Measurements from ENCODE around the gene SP4. TPM values are rescaled to one million over a fixed set of nuclear protein-coding genes. Genes with fewer than 3 reads are reported as not detected.

Gene SP4
- total and polyA plus RNA-seq, 2 donors (not counting 3 experiments of a cell fraction or from before 2014, with no cell fraction given), result 3.3 to 8.8 TPM

GRCh38 chr7:21450076-21450475, 22.2 kb downstream of the SP4 start:
- H3K9me3 ChIP-seq (replicated peaks; ENCODE audit: control insufficient read depth, insufficient read depth, low read length), result no peaks in the 10 kb centered on the region
- dilution Hi-C loops (cut with MboI; ENCODE audit: extremely low pct_ligation_motif_present, low sequenced_read_pairs) (no loop called here), intact Hi-C loops (cut with micrococcal nuclease) (no loop called here)
- no peaks in the 10 kb centered on the region for H3K36me3 ChIP-seq (ENCODE audit: control insufficient read depth in 2 of 2, extremely low read depth in 1 of 2, insufficient read depth in 2 of 2, low read length in 2 of 2)
- no peaks in the 10 kb centered on the region for H3K27me3 ChIP-seq (ENCODE audit: control insufficient read depth in 2 of 2, insufficient read depth in 2 of 2, low read length in 2 of 2)
- H3K4me1 ChIP-seq (ENCODE audit: control insufficient read depth, extremely low read depth, insufficient read depth, low read length), result no peaks in the 10 kb centered on the region
- POLR2A ChIA-PET, result no interaction called here
- no peak overlapping the region for H3K9ac ChIP-seq (replicated peaks; ENCODE audit: extremely low read depth, insufficient read depth, low read length)
- no peaks in the 10 kb centered on the region for H4K20me1 ChIP-seq (replicated peaks; ENCODE audit: control insufficient read depth, extremely low read depth, insufficient read depth, low read length)
- no TSS peak for BruUV-seq (replicated peaks)
- H3K27ac ChIP-seq (ENCODE audit: insufficient read depth, low read depth, low read length), result no peak overlapping the region
- TF ChIP-seq POLR2A (IDR thresholded peaks at IDR 0.05; ENCODE audit: low read depth, low read length), result no peak
- TF ChIP-seq EZH2 (IDR thresholded peaks at IDR 0.05; ENCODE audit: borderline replicate concordance, low read depth, low read length, severe bottlenecking), result no peak
- no peak overlapping the region for H2AFZ ChIP-seq (ENCODE audit: low read depth, low read length)
- H3K9me1 ChIP-seq (replicated peaks; ENCODE audit: control insufficient read depth, extremely low read depth, insufficient read depth, low read length), result peaks cover 2% of the 10 kb centered on the region
- H3K79me2 ChIP-seq (ENCODE audit: control insufficient read depth, insufficient read depth, low read length), result no peaks in the 10 kb centered on the region
- no peak for FAIRE-seq
- DNase-seq (ENCODE audit: low read depth, low spot score), result no peak
- CTCF ChIA-PET, result no interaction called here
- no peak overlapping the region for H3K4me3 ChIP-seq (replicated peaks in 1 of 3; ENCODE audit: insufficient read depth in 1 of 3, low read depth in 1 of 3, low read length in 3 of 3)
- H3K4me2 ChIP-seq (ENCODE audit: insufficient read depth, low read length), result no peak overlapping the region

- intact Hi-C loops (cut with micrococcal nuclease) (no loop called here), dilution Hi-C loops (cut with MboI; ENCODE audit: extremely low pct_ligation_motif_present, low sequenced_read_pairs) (no loop called here)
- no peaks in the 10 kb centered on the region for H3K4me1 ChIP-seq (ENCODE audit: control insufficient read depth, extremely low read depth, insufficient read depth, low read length)
- H4K20me1 ChIP-seq (replicated peaks; ENCODE audit: control insufficient read depth, extremely low read depth, insufficient read depth, low read length), result no peaks in the 10 kb centered on the region
- H3K36me3 ChIP-seq (ENCODE audit: control insufficient read depth in 2 of 2, extremely low read depth in 1 of 2, insufficient read depth in 2 of 2, low read length in 2 of 2), result no peaks in the 10 kb centered on the region
- no peak overlapping the region for H3K27ac ChIP-seq (ENCODE audit: insufficient read depth, low read depth, low read length)
- ChIA-PET CTCF (no interaction called here), POLR2A (interaction anchor here (0.5 kb wide), 1 partner anchor 132 kb away, joined by 3 read pairs; no protein-coding TSS in a partner anchor)
- H3K79me2 ChIP-seq (ENCODE audit: control insufficient read depth, insufficient read depth, low read length), result no peaks in the 10 kb centered on the region
- no peak overlapping the region for H3K4me2 ChIP-seq (ENCODE audit: insufficient read depth, low read length)
- H3K9ac ChIP-seq (replicated peaks; ENCODE audit: extremely low read depth, insufficient read depth, low read length), result no peak overlapping the region
- no peak for DNase-seq (ENCODE audit: low read depth, low spot score)
- no peak for FAIRE-seq
- H2AFZ ChIP-seq (ENCODE audit: low read depth, low read length), result no peak overlapping the region
- H3K27me3 ChIP-seq (ENCODE audit: control insufficient read depth in 2 of 2, insufficient read depth in 2 of 2, low read length in 2 of 2), result no peaks in the 10 kb centered on the region
- H3K9me1 ChIP-seq (replicated peaks; ENCODE audit: control insufficient read depth, extremely low read depth, insufficient read depth, low read length), result peaks cover 2% of the 10 kb centered on the region
- H3K4me3 ChIP-seq (replicated peaks in 1 of 3; ENCODE audit: insufficient read depth in 1 of 3, low read depth in 1 of 3, low read length in 3 of 3), result no peak overlapping the region
- no peaks in the 10 kb centered on the region for H3K9me3 ChIP-seq (replicated peaks; ENCODE audit: control insufficient read depth, insufficient read depth, low read length)
- TF ChIP-seq GATA2 (IDR thresholded peaks at IDR 0.05; ENCODE audit: insufficient read depth, insufficient read length, low read depth, low read length) (no peak), FOS (IDR thresholded peaks at IDR 0.05; ENCODE audit: borderline replicate concordance, insufficient read depth, low read length) (no peak), EZH2 (IDR thresholded peaks at IDR 0.05; ENCODE audit: borderline replicate concordance, low read depth, low read length, severe bottlenecking) (no peak), MYC (IDR thresholded peaks at IDR 0.05; ENCODE audit: low read depth, low read length) (no peak), POLR2A (IDR thresholded peaks at IDR 0.05; ENCODE audit: low read depth, low read length) (no peak), POLR2AphosphoS5 (IDR thresholded peaks at IDR 0.05; ENCODE audit: insufficient read depth, low read depth, low read length) (no peak), CTCF (IDR thresholded peaks at IDR 0.05; ENCODE audit: extremely low read depth in 1 of 2, insufficient read depth in 1 of 2, low read depth in 1 of 2, low read length in 2 of 2) (no peak), JUN (IDR thresholded peaks at IDR 0.05; ENCODE audit: borderline replicate concordance, insufficient read depth, insufficient read length, low read depth) (no peak)
- TF ChIP-seq, protein P1, sequence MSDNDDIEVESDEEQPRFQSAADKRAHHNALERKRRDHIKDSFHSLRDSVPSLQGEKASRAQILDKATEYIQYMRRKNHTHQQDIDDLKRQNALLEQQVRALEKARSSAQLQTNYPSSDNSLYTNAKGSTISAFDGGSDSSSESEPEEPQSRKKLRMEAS (IDR thresholded peaks at IDR 0.05; ENCODE audit: insufficient read depth, insufficient read length), result no peak
- BruUV-seq (replicated peaks), result no TSS peak
These were observed 23.1 kb downstream of the SP4 start for GRCh38 chr7:21450941-21451340.
